ENCODE measurements around the gene ITGB5.

GRCh38 chr3:124831628-124832199 is 55.5 kb downstream of the ITGB5 start:
- TF ChIP-seq CTCF (conservative IDR thresholded peaks at IDR 0.05 in 1 of 2, IDR thresholded peaks at IDR 0.05 in 1 of 2; ENCODE audit: low read depth in 1 of 2, low read length in 2 of 2) (no peak), EZH2 (IDR thresholded peaks at IDR 0.05; ENCODE audit: low read length, missing control alignments) (no peak)

Data from fibroblast of lung (primary cell).